ENCODE measurements around the gene HMX1. TPM values are rescaled to one million over a fixed set of nuclear protein-coding genes. Genes with fewer than 3 reads are reported as not detected.

HMX1 gene
- total and polyA plus RNA-seq, 4 donors = not detected

DNA sequence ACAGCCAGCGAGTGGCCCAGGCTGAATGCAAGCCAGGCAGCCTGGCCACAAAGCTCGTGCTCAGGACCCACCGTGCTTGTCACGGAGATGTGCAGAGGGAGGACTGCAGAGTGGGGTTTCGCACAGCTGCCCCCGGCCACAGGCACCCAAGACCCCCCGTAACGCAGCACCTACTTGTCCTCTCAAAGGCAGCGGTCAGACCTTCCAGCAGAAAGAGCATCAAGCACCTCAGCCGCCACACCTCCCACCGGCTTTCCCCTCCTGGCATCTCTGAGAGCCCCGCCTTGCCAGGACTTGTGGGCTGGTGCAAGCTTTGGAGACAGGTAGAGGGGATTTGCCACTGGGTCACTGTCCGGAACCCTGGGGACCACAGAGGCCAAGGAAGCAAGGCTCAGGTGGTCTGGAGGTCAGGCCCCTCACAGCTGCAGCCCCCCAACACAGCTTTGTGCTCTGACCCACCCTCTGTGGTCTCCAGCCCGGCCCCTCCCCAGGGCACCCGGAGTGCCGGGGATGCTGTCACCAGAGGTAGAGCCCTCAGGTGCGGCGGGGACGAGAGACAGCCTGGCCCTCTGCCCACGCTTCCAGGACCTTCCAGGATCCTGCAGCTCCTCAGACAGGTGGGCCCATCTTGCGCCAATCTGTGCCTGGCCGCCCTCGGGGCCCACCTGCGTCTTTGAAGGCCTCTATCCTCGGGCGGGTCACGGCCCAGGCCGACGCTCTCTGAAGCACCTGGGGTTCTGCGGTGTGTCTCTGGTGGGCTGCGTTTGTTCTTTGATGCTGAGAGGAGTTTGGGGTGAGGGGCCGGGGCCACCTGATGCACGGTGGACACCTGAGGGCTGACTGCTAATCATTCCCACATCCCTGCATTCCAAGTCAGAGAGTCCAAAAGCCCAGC lies 34.4 kb upstream of the HMX1 start:
- intact Hi-C loops (cut with DNase I) = no loop called here
- peak; percentile 33 to 61 for DNase-seq

DNA sequence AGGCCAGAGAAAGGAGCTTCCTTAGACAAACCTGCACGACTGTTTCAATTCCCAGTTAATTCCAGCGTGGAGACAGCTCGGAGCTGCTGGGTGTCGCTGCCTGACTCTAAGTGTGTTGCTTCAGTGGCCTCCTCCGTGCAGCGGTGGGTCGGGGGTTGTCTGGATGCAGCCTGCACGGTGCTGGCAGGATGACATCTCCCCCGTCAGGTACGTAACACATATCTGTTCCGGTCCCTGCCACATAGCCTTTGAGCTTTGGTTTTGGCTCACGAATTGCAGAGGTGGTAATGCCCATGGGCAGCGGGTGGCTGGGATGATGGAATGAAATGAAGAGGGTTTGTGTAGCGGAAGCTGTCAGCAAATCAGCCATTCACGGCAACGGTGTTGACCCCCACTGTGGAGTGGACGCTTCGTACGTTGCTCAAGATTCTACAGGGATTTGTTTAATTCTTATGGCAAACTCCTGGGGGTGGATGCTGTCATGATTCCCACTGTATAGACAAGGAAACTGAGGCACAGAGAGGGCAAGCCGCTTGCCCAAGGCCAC lies 33.7 kb upstream of the HMX1 start:
- H3K4me3 ChIP-seq (ENCODE audit: low read length in 2 of 2) = no peak overlapping the region
- peaks cover 9% of the 10 kb centered on the region for H3K9me3 ChIP-seq (ENCODE audit: control insufficient read depth, low read length)
- DNase-seq (peak; percentile 12 to 51), ATAC-seq (ENCODE audit: low FRiP score) (no peak)
- intact Hi-C loops (cut with DNase I) = no loop called here
- H3K4me1 ChIP-seq (ENCODE audit: control insufficient read depth in 1 of 2, insufficient read depth in 2 of 2, low read length in 2 of 2) = no peaks in the 10 kb centered on the region
- no peaks in the 10 kb centered on the region for H3K27me3 ChIP-seq (ENCODE audit: control insufficient read depth in 1 of 2, insufficient read depth in 2 of 2, low read length in 1 of 2)
- 73 to 78% methylated on average over 20 of the region's 20 CpGs for WGBS, 2 donors
- H3K27ac ChIP-seq (ENCODE audit: low read depth in 1 of 2, low read length in 2 of 2) = no peak overlapping the region
- H3K36me3 ChIP-seq (ENCODE audit: control insufficient read depth in 1 of 2, insufficient read depth in 2 of 2, low read length in 1 of 2) = no peaks in the 10 kb centered on the region

More for the DNA sequence above, 34.4 kb upstream of the HMX1 start:
- no peaks in the 10 kb centered on the region for H3K27me3 ChIP-seq (ENCODE audit: control insufficient read depth in 1 of 2, insufficient read depth in 2 of 2, low read length in 1 of 2)
- no peak overlapping the region for H3K27ac ChIP-seq (ENCODE audit: low read depth in 1 of 2, low read length in 2 of 2)
- peaks cover 5% of the 10 kb centered on the region for H3K9me3 ChIP-seq (ENCODE audit: control insufficient read depth, low read length)
- no peaks in the 10 kb centered on the region for H3K36me3 ChIP-seq (ENCODE audit: control insufficient read depth in 1 of 2, insufficient read depth in 2 of 2, low read length in 1 of 2)
- WGBS, 2 donors = 83 to 87% methylated on average over 28 to 33 of the region's 33 CpGs
- no peak for ATAC-seq (ENCODE audit: low FRiP score)
- no peak overlapping the region for H3K4me3 ChIP-seq (ENCODE audit: low read length in 2 of 2)
- H3K4me1 ChIP-seq (ENCODE audit: control insufficient read depth in 1 of 2, insufficient read depth in 2 of 2, low read length in 2 of 2) = no peaks in the 10 kb centered on the region

- Histone ChIP-seq H3K4me3 (ENCODE audit: low read length in 2 of 2) (no peak overlapping the region), H3K27ac (ENCODE audit: low read depth in 1 of 2, low read length in 2 of 2) (no peak overlapping the region), H3K27me3 (ENCODE audit: control insufficient read depth in 1 of 2, insufficient read depth in 2 of 2, low read length in 1 of 2) (no peaks in the 10 kb centered on the region), H3K9me3 (ENCODE audit: control insufficient read depth, low read length) (peaks cover 9% of the 10 kb centered on the region), H3K4me1 (ENCODE audit: control insufficient read depth in 1 of 2, insufficient read depth in 2 of 2, low read length in 2 of 2) (no peaks in the 10 kb centered on the region), H3K36me3 (ENCODE audit: control insufficient read depth in 1 of 2, insufficient read depth in 2 of 2, low read length in 1 of 2) (no peaks in the 10 kb centered on the region)
- DNase-seq (peak; percentile 29 to 44), ATAC-seq (ENCODE audit: low FRiP score) (no peak)
- 74 to 75% methylated on average over 5 to 6 of the region's 6 CpGs for WGBS, 2 donors
- intact Hi-C loops (cut with DNase I) = no loop called here
These were observed 33.0 kb upstream of the HMX1 start for GRCh38 chr4:8904666-8905065.

DNA sequence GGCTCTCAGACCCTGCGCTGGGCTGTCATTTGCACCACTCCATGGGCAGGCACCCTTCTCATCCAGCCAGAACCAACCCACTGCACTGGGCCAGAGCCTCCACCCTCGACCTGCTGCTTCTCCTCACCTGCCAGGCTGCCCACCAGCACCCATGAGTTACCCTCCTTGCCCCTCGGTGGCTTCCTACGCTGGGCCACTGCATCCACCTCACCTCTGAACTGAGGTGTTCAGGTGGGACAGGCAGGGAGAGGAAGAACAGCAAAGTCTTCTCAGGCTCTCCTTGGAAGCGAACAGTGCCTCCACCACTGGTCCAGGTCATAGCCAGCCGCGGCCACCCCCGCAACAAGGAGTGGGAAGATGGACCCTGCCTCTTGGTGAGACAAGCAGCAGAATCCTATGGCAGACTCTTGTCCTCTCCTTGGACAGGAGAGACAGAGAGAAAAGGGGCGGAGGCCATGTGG lies 32.4 kb upstream of the HMX1 start:
- Histone ChIP-seq H3K4me1 (ENCODE audit: control insufficient read depth in 1 of 2, insufficient read depth in 2 of 2, low read length in 2 of 2) (no peaks in the 10 kb centered on the region), H3K36me3 (ENCODE audit: control insufficient read depth in 1 of 2, insufficient read depth in 2 of 2, low read length in 1 of 2) (no peaks in the 10 kb centered on the region), H3K27me3 (ENCODE audit: control insufficient read depth in 1 of 2, insufficient read depth in 2 of 2, low read length in 1 of 2) (no peaks in the 10 kb centered on the region), H3K9me3 (ENCODE audit: control insufficient read depth, low read length) (peaks cover 9% of the 10 kb centered on the region), H3K4me3 (ENCODE audit: low read length in 2 of 2) (no peak overlapping the region), H3K27ac (ENCODE audit: low read depth in 1 of 2, low read length in 2 of 2) (no peak overlapping the region)
- peak; percentile 17 to 33 for DNase-seq
- 87 to 92% methylated on average over 9 of the region's 9 CpGs for WGBS, 2 donors
- intact Hi-C loops (cut with DNase I) = no loop called here
- ATAC-seq (ENCODE audit: low FRiP score) = no peak

- Histone ChIP-seq H3K9me3 (ENCODE audit: control insufficient read depth, low read length) (peaks cover 9% of the 10 kb centered on the region), H3K36me3 (ENCODE audit: control insufficient read depth in 1 of 2, insufficient read depth in 2 of 2, low read length in 1 of 2) (no peaks in the 10 kb centered on the region), H3K27me3 (ENCODE audit: control insufficient read depth in 1 of 2, insufficient read depth in 2 of 2, low read length in 1 of 2) (no peaks in the 10 kb centered on the region), H3K4me1 (ENCODE audit: control insufficient read depth in 1 of 2, insufficient read depth in 2 of 2, low read length in 2 of 2) (no peaks in the 10 kb centered on the region), H3K4me3 (ENCODE audit: low read length in 2 of 2) (no peak overlapping the region), H3K27ac (ENCODE audit: low read depth in 1 of 2, low read length in 2 of 2) (no peak overlapping the region)
- intact Hi-C loops (cut with DNase I) = no loop called here
- WGBS, 2 donors = 92 to 96% methylated on average over 6 of the region's 6 CpGs
- peak in 1 of 2 donors; percentile 8 for DNase-seq
- ATAC-seq (ENCODE audit: low FRiP score) = no peak
These were observed 29.7 kb upstream of the HMX1 start for GRCh38 chr4:8901335-8901734.

DNA sequence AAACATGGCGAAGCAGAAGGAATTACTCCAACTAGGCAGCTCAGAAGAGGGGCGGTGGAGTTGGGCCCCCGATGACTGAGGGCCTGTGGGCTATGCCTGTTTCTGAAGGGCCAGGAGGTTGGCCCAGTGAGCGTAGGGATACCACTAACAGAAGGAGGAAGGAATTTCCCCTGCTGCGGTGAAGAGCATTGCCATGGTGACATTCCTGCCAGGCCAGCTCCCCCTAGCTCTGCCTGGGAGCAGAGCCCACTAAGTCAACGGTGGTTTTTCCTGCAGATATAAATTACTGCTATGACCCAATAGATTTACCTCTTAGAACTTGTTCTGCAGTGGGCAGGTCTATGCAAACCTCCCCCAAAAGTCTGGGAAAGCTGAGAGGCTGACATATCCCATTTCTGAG lies 28.9 kb upstream of the HMX1 start:
- ATAC-seq (ENCODE audit: low FRiP score) (no peak), DNase-seq (peak in 1 of 2 donors; percentile 54)
- Histone ChIP-seq H3K27me3 (ENCODE audit: control insufficient read depth in 1 of 2, insufficient read depth in 2 of 2, low read length in 1 of 2) (no peaks in the 10 kb centered on the region), H3K27ac (ENCODE audit: low read depth in 1 of 2, low read length in 2 of 2) (no peak overlapping the region), H3K4me3 (ENCODE audit: low read length in 2 of 2) (no peak overlapping the region), H3K9me3 (ENCODE audit: control insufficient read depth, low read length) (peaks cover 9% of the 10 kb centered on the region), H3K4me1 (ENCODE audit: control insufficient read depth in 1 of 2, insufficient read depth in 2 of 2, low read length in 2 of 2) (no peaks in the 10 kb centered on the region), H3K36me3 (ENCODE audit: control insufficient read depth in 1 of 2, insufficient read depth in 2 of 2, low read length in 1 of 2) (no peaks in the 10 kb centered on the region)
- 75 to 90% methylated on average over 6 of the region's 6 CpGs for WGBS, 2 donors
- intact Hi-C loops (cut with DNase I) = no loop called here

DNA sequence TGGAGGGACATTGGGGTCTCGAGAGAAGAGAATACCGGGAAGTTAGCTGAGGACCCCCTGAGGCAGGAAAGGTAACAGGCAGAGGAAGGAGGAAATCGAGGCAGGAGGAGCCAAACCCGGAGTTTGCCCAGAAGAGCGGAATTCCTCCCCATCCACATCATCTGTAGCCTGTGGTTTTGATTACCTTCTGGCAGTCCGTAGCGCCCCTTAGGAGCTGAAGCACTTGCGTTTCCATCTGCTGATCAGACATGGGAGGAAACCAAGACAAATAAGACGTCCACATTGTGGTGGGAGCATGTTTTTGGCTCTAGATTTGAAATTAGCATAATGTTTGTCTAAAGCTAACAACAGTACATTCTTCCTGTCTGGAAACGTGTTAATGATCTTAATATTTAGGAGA lies 26.8 kb upstream of the HMX1 start:
- ATAC-seq (ENCODE audit: low FRiP score) = no peak
- intact Hi-C loops (cut with DNase I) = no loop called here

GRCh38 chr4:8897251-8898167 lies 25.9 kb upstream of the HMX1 start:
- H3K4me1 ChIP-seq (ENCODE audit: control insufficient read depth in 1 of 2, insufficient read depth in 2 of 2, low read length in 2 of 2) = no peaks in the 10 kb centered on the region
- no peak for ATAC-seq (ENCODE audit: low FRiP score)
- H3K27ac ChIP-seq (ENCODE audit: low read depth in 1 of 2, low read length in 2 of 2) = no peak overlapping the region
- intact Hi-C loops (cut with DNase I) = no loop called here
- no peak overlapping the region for H3K4me3 ChIP-seq (ENCODE audit: low read length in 2 of 2)
- no peaks in the 10 kb centered on the region for H3K36me3 ChIP-seq (ENCODE audit: control insufficient read depth in 1 of 2, insufficient read depth in 2 of 2, low read length in 1 of 2)
- DNase-seq = no peak
- H3K27me3 ChIP-seq (ENCODE audit: control insufficient read depth in 1 of 2, insufficient read depth in 2 of 2, low read length in 1 of 2) = peaks cover 0 to 2% of the 10 kb centered on the region in 2 donors
- WGBS, 2 donors = 26 to 30% methylated on average over 15 of the region's 15 CpGs
- H3K9me3 ChIP-seq (ENCODE audit: control insufficient read depth, low read length) = peaks cover 9% of the 10 kb centered on the region

More for the DNA sequence above, 26.8 kb upstream of the HMX1 start:
- H3K27ac ChIP-seq (ENCODE audit: low read depth in 1 of 2, low read length in 2 of 2) = no peak overlapping the region
- no peak for DNase-seq
- no peaks in the 10 kb centered on the region for H3K4me1 ChIP-seq (ENCODE audit: control insufficient read depth in 1 of 2, insufficient read depth in 2 of 2, low read length in 2 of 2)
- peaks cover 0 to 2% of the 10 kb centered on the region in 2 donors for H3K27me3 ChIP-seq (ENCODE audit: control insufficient read depth in 1 of 2, insufficient read depth in 2 of 2, low read length in 1 of 2)
- H3K4me3 ChIP-seq (ENCODE audit: low read length in 2 of 2) = no peak overlapping the region
- no peaks in the 10 kb centered on the region for H3K36me3 ChIP-seq (ENCODE audit: control insufficient read depth in 1 of 2, insufficient read depth in 2 of 2, low read length in 1 of 2)
- 39 to 45% methylated on average over 10 of the region's 10 CpGs for WGBS, 2 donors
- peaks cover 9% of the 10 kb centered on the region for H3K9me3 ChIP-seq (ENCODE audit: control insufficient read depth, low read length)

Measured in aorta (tissue), 5 donors.